Measurements from ENCODE around the gene GSS.

Gene GSS

GRCh38 chr20:34987288-34988190 is 31.9 kb upstream of the GSS start:
- no peak for TF ChIP-seq CTCF (IDR thresholded peaks at IDR 0.05)
- H3K27ac ChIP-seq = no peak overlapping the region
- DNase-seq (ENCODE audit: low spot score) = no peak
- H3K4me3 ChIP-seq = no peak overlapping the region

GRCh38 chr20:34986311-34987287 is 31.0 kb upstream of the GSS start:
- no peak overlapping the region for H3K4me3 ChIP-seq
- TF ChIP-seq CTCF (IDR thresholded peaks at IDR 0.05) = no peak
- DNase-seq (ENCODE audit: low spot score) = no peak
- no peak overlapping the region for H3K27ac ChIP-seq

GRCh38 chr20:34985461-34986310 is 30.1 kb upstream of the GSS start:
- Histone ChIP-seq H3K27ac (no peak overlapping the region), H3K4me3 (no peak overlapping the region)
- DNase-seq (ENCODE audit: low spot score) = no peak
- no peak for TF ChIP-seq CTCF (IDR thresholded peaks at IDR 0.05)

- no peak for DNase-seq (ENCODE audit: low spot score)
Observed at GRCh38 chr20:34984756-34985261, 29.2 kb upstream of the GSS start.

GRCh38 chr20:34983995-34984735 is 28.6 kb upstream of the GSS start:
- no peak for DNase-seq (ENCODE audit: low spot score)
- no peak for TF ChIP-seq CTCF (IDR thresholded peaks at IDR 0.05)
- H3K27ac ChIP-seq = no peak overlapping the region

More at GRCh38 chr20:34984756-34985261, 29.2 kb upstream of the GSS start:
- TF ChIP-seq CTCF (IDR thresholded peaks at IDR 0.05) = no peak
- Histone ChIP-seq H3K27ac (no peak overlapping the region), H3K4me3 (no peak overlapping the region)

More at GRCh38 chr20:34983995-34984735, 28.6 kb upstream of the GSS start:
- H3K4me3 ChIP-seq = no peak overlapping the region
